ENCODE results near the gene HAO1.

GRCh38 chr20:7882076-7882475 lies 58.2 kb downstream of the HAO1 start:
- TF ChIP-seq CTCF (IDR thresholded peaks at IDR 0.05) (no peak), POLR2A (IDR thresholded peaks at IDR 0.05) (no peak)

Measured in right lobe of liver (tissue), 4 donors.